Neural progenitor cell (in vitro differentiated cells): ENCODE measurements around the gene TMEM108. TPM values are rescaled to one million over a fixed set of nuclear protein-coding genes. Genes with fewer than 3 reads are reported as not detected.
A peak's percentile ranks its signal among the peaks of the same experiment; 100 is the strongest.

Experiments used
- DNase-seq: peaks from one replicate; pipeline ENCODE4 v3.0.0-alpha.2; 2016; ENCODE audit warnings: low spot score
- H2AFZ ChIP-seq: fragments of 200-600 bp; sonication (generic); replicated peaks from 2 replicates; pipeline ENCODE4 v1.6.1; 2016; ENCODE audit warnings: antibody characterized with exemption
- H3F3A ChIP-seq: fragments of 200-600 bp; sonication (generic); 2 replicates; pipeline ENCODE4 v1.6.1; 2016; ENCODE audit warnings: antibody characterized with exemption, low read depth
- H3K27ac ChIP-seq: fragments of 200-600 bp; sonication (generic); 2 replicates; pipeline ENCODE4 v1.5.1; 2016; ENCODE audit warnings: mild to moderate bottlenecking
- H3K27me3 ChIP-seq: fragments of 200-600 bp; sonication (generic); 2 replicates; pipeline ENCODE4 v1.6.1; 2016; ENCODE audit warnings: mild to moderate bottlenecking, moderate library complexity
- H3K36me3 ChIP-seq: fragments of 200-600 bp; sonication (generic); 2 replicates; pipeline ENCODE4 v1.5.1; 2016
- H3K4me1 ChIP-seq: fragments of 200-600 bp; sonication (generic); 2 replicates; pipeline ENCODE4 v1.6.1; 2016; ENCODE audit warnings: mixed run types
- H3K4me2 ChIP-seq: fragments of 200-600 bp; sonication (generic); 2 replicates; pipeline ENCODE4 v1.6.1; 2016
- H3K4me3 ChIP-seq: fragments of 200-600 bp; sonication (generic); 2 replicates; pipeline ENCODE4 v1.5.1; 2016
- H3K79me2 ChIP-seq: fragments of 200-600 bp; sonication (generic); 2 replicates; pipeline ENCODE4 v1.6.1; 2016; ENCODE audit warnings: low read depth
- H3K9ac ChIP-seq: fragments of 200-600 bp; sonication (generic); 2 replicates; pipeline ENCODE4 v1.6.1; 2016
- H3K9me3 ChIP-seq: fragments of 200-600 bp; sonication (generic); 2 replicates; pipeline ENCODE4 v1.5.1; 2016; ENCODE audit warnings: low read depth
- H4K20me1 ChIP-seq: fragments of 200-600 bp; sonication (generic); 2 replicates; pipeline ENCODE4 v1.6.1; 2016; ENCODE audit warnings: low read depth
- H3K27ac Mint-ChIP-seq: 3 replicates; pipeline ENCODE4 v1.8.0; 2021; ENCODE audit warnings: mixed read lengths
- H3K27me3 Mint-ChIP-seq: 2 replicates; pipeline ENCODE4 v1.8.0; 2022; ENCODE audit warnings: low read depth, mild to moderate bottlenecking, inconsistent platforms, moderate library complexity, mixed read lengths; ENCODE audit not compliant: insufficient read depth
- H3K36me3 Mint-ChIP-seq: 3 replicates; pipeline ENCODE4 v1.8.0; 2021; ENCODE audit warnings: mixed read lengths
- H3K4me1 Mint-ChIP-seq: 3 replicates; pipeline ENCODE4 v1.8.0; 2021; ENCODE audit warnings: mixed read lengths
- H3K4me3 Mint-ChIP-seq: 3 replicates; pipeline ENCODE4 v1.8.0; 2021; ENCODE audit warnings: mild to moderate bottlenecking, moderate library complexity, mixed read lengths
- H3K9me3 Mint-ChIP-seq: 3 replicates; pipeline ENCODE4 v1.8.0; 2020; ENCODE audit warnings: mixed read lengths
- CTCF ChIP-seq: fragments of 200-600 bp; sonication (generic); IDR thresholded peaks from 2 replicates; pipeline ENCODE4 v1.5.1; 2017; ENCODE audit warnings: antibody characterized with exemption, mild to moderate bottlenecking
- EZH2 ChIP-seq: fragments of 200-600 bp; sonication (generic); IDR thresholded peaks from 2 replicates; pipeline ENCODE4 v1.6.1; 2017; ENCODE audit warnings: antibody characterized with exemption, mild to moderate bottlenecking, moderate library complexity
- EZH2phosphoT487 ChIP-seq: fragments of 200-600 bp; sonication (generic); IDR thresholded peaks from 2 replicates; pipeline ENCODE4 v1.6.1; 2017; ENCODE audit warnings: antibody characterized with exemption
- total RNA-seq: library from RNA; depleted of rRNA; stranded (reverse); fragments of >200 nt; gene quantifications from 2 replicates; pipeline ENCODE4 v1.2.3, GENCODE V29; 2015; ENCODE audit warnings: low replicate concordance

Gene TMEM108
- total RNA-seq, 1 donor from 2014 or later = 4.8 TPM

DNA sequence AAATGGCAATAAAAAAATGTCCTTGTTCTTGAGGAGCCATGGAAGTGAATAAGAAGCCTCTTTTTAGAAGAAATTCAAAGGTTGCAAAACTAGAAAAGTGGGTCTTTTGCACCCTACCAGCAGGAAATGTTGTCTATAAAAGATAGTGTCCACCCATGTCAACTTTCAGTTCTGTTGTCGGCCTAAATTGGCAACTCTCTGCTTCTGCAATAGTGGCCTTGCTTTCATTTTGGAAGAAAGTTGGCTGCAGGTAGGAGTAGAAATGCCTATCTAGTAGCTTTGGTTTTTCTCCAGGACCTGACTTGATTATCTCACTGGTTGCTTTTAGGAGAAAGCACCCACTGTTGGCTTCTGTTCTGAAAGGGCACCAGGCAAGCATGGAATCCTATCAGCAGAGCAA lies 85.4 kb downstream of the TMEM108 start:
- Histone ChIP-seq H3F3A (no peaks in the 10 kb centered on the region), H3K36me3 (no peaks in the 10 kb centered on the region), H3K4me1 (peaks cover 11% of the 10 kb centered on the region), H3K4me2 (no peak overlapping the region), H3K4me3 (no peak overlapping the region), H3K27ac (no peak overlapping the region), H3K79me2 (no peaks in the 10 kb centered on the region), H2AFZ (no peak overlapping the region), H3K9ac (no peak overlapping the region), H3K27me3 (no peaks in the 10 kb centered on the region), H3K9me3 (no peaks in the 10 kb centered on the region), H4K20me1 (no peaks in the 10 kb centered on the region)
- TF ChIP-seq EZH2 (no peak), CTCF (no peak), EZH2phosphoT487 (no peak)
- H3K9me3 Mint-ChIP-seq = no peaks in the 10 kb centered on the region
- no peaks in the 10 kb centered on the region for H3K27me3 Mint-ChIP-seq
- H3K4me3 Mint-ChIP-seq = no peak overlapping the region
- H3K36me3 Mint-ChIP-seq = no peaks in the 10 kb centered on the region
- no peak overlapping the region for H3K27ac Mint-ChIP-seq
- H3K4me1 Mint-ChIP-seq = peaks cover 18% of the 10 kb centered on the region
- no peak for DNase-seq

DNA sequence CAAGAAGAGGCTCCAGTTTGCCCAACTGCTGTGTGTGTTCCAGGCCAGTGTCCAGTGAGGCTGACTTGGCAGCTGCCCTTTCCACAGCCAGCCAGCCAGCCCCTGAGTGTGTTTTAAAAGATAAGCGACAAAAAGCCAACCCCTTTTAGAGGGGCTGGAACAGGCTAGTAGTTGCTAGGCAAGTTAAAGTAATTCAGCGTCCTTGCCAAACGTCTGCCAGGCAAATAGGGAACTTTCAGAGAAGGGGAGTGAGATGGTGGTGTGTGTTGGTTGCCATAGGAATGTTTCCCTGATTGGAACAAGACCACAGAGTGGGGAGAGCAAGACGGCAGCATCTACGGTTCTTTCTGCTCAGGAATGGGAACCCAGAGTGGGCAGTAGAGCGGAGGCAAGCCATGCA lies 86.3 kb downstream of the TMEM108 start:
- Histone ChIP-seq H3K79me2 (no peaks in the 10 kb centered on the region), H2AFZ (no peak overlapping the region), H3K4me1 (peaks cover 2% of the 10 kb centered on the region), H3K9ac (no peak overlapping the region), H3F3A (no peaks in the 10 kb centered on the region), H3K4me2 (no peak overlapping the region), H3K27me3 (no peaks in the 10 kb centered on the region), H3K4me3 (no peak overlapping the region), H3K36me3 (no peaks in the 10 kb centered on the region), H3K27ac (no peak overlapping the region), H3K9me3 (no peaks in the 10 kb centered on the region), H4K20me1 (no peaks in the 10 kb centered on the region)
- Mint-ChIP-seq H3K4me1 (peaks cover 12% of the 10 kb centered on the region), H3K9me3 (no peaks in the 10 kb centered on the region), H3K36me3 (no peaks in the 10 kb centered on the region), H3K4me3 (no peak overlapping the region), H3K27ac (no peak overlapping the region), H3K27me3 (no peaks in the 10 kb centered on the region)
- peak; percentile 8 for DNase-seq
- TF ChIP-seq CTCF (no peak), EZH2 (no peak), EZH2phosphoT487 (no peak)

GRCh38 chr3:133125171-133125570 lies 87.0 kb downstream of the TMEM108 start:
- no peaks in the 10 kb centered on the region for H3K9me3 ChIP-seq
- no peaks in the 10 kb centered on the region for H3K27me3 ChIP-seq
- Mint-ChIP-seq H3K4me1 (peaks cover 10% of the 10 kb centered on the region), H3K27ac (no peak overlapping the region), H3K36me3 (no peaks in the 10 kb centered on the region), H3K9me3 (no peaks in the 10 kb centered on the region), H3K4me3 (no peak overlapping the region), H3K27me3 (no peaks in the 10 kb centered on the region)
- no peak overlapping the region for H2AFZ ChIP-seq
- H3F3A ChIP-seq = no peaks in the 10 kb centered on the region
- H4K20me1 ChIP-seq = no peaks in the 10 kb centered on the region
- no peak overlapping the region for H3K4me2 ChIP-seq
- H3K36me3 ChIP-seq = no peaks in the 10 kb centered on the region
- no peak for TF ChIP-seq EZH2
- no peak for TF ChIP-seq EZH2phosphoT487
- no peak for TF ChIP-seq CTCF
- no peak overlapping the region for H3K9ac ChIP-seq
- H3K4me3 ChIP-seq = no peak overlapping the region
- H3K27ac ChIP-seq = no peak overlapping the region
- H3K4me1 ChIP-seq = no peaks in the 10 kb centered on the region
- H3K79me2 ChIP-seq = no peaks in the 10 kb centered on the region
- DNase-seq = no peak
